Colon (tissue), 2 donors: Measurements from ENCODE around the gene GRIN1.

Source experiments
- FAIRE-seq: peaks from 2 replicates; lab custom pipeline; 2012; peaks lifted over from hg19 to GRCh38; lab: Jason Lieb, UNC
- donor health status: control.
- donor health status: control.

GRIN1 gene

DNA sequence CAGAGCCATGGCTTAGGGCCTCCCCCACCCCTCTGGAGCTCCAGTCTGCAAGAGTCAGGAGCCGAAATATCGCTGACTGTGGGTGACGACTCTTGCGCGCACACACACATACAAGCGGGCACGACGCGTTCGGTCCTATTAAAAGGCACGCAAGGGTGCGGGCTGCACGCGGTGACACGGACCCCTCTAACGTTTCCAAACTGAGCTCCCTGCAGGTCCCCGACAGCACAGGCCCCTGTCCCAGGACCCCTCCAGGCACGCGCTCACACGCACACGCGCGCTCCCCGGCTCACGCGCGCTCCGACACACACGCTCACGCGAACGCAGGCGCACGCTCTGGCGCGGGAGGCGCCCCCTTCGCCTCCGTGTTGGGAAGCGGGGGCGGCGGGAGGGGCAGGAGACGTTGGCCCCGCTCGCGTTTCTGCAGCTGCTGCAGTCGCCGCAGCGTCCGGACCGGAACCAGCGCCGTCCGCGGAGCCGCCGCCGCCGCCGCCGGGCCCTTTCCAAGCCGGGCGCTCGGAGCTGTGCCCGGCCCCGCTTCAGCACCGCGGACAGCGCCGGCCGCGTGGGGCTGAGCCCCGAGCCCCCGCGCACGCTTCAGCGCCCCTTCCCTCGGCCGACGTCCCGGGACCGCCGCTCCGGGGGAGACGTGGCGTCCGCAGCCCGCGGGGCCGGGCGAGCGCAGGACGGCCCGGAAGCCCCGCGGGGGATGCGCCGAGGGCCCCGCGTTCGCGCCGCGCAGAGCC, at the start of gene GRIN1:
Gene GRIN1 (plus strand): TSS at position 433 of the 746 bp plus-strand sequence. CDS start 333 bp downstream, outside the sequence.
- FAIRE-seq = no peak

DNA sequence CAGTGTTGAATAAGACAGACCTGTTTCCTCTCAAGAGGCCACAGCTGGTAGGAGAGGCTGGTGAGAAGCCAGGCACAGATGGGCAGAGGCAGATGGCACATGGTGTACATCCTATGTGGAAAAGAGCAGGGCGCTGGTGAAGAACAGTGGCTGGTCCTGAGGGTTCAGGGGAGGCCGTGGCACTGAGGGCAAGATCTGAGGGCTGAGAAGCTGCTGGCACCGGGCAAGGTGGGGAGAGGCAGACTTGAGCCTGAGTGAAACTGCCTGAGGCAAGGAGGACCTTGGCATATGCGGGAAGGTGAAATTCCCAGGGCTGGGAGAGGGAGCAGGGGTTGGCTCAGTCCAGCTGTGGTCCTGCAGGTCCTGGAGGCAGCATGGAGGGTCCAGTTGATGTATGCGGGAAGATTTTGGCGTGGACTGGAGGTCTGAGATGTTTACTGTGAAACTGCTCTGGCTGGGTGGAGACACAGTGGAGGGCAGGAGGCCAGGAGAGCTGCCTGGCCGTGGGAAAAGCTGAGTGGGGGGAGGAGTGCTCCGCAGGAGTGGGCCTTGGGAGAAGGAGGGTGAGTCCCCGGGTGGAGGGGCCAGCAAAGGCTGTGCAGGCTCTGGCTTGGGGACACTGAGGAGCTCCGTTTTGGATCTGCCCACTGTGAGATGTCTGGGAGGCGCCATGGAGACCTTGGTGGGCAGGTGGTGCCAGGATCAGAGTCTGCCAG, 49.6 kb upstream of the GRIN1 start:
- no peak for FAIRE-seq

DNA sequence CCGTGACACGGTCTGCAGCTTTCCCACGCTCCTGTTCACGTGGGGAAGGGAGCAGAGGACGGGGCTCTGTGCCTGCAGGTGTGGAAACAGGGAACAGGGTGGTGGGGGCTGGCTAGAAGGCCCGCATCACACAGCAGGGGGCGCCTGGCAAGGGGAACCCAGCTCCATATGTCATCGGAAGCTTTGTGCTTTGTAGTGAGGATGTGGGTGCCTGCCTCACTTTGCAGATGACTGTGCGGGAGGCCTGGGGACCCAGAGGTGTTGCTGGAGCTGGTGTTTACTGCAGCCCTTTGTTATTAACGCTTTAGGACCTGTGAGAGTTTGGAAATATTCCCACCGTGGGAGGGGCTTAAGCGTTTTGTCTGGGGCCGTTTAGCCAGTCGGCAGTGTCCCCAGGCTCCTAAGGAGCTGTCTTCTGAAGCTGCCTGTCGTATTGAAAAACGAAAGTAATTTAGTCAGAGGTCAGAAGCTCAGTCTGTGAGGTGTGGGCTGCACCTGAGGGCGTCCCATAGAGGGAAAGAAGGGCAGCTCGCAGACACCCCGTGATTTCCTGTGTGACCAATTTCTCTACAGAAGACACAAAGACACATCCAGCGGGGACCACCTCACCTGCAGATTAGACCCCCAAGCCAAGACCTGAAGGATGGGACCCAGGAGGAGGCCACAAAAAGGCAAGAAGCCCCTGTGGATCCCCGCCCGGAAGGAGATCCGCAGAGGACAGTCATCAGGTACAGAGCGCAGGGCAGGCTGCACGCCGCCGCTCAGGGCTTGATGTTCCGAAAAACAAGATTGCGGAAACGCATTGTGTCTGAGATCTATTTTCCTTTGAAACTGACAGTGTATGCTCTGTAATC, 43.1 kb upstream of the GRIN1 start:
- FAIRE-seq = no peak

DNA sequence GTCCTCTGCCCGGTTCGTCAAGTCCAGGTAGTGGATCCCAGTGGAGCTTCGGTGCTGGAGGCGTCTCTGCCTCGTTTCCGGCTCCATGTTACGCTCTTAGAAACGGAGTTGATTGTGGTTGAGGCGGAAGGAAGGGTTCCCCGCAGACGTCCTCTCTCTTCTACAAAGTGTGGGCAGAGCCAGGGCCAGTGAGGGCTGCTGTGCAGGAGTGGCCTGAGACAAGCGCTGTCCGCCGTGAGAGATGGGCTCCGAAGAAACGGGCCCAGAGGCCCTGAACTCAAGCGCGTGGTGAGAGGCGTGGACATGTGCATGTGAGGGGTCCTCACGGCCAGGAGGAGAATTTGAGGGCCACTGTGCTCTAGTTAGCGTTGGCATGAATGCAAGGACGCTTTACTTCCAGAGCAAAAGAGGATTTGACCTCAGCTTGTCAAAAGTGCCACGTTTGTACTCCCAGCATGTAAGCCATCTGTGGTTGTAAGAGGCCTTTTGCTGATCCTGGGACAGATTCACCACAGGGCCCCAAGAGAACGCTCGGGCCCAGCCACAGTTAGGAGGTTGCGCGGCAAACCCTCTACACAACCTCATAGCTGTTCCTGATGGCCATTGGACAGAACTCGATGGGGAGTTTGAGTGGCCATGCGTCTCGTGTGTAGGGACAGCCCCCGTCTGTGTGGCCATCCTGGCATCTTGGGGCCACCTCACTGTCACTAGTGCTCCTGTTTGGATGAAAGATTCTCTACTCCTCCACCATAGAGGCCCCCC, 42.0 kb upstream of the GRIN1 start:
- FAIRE-seq = no peak

DNA sequence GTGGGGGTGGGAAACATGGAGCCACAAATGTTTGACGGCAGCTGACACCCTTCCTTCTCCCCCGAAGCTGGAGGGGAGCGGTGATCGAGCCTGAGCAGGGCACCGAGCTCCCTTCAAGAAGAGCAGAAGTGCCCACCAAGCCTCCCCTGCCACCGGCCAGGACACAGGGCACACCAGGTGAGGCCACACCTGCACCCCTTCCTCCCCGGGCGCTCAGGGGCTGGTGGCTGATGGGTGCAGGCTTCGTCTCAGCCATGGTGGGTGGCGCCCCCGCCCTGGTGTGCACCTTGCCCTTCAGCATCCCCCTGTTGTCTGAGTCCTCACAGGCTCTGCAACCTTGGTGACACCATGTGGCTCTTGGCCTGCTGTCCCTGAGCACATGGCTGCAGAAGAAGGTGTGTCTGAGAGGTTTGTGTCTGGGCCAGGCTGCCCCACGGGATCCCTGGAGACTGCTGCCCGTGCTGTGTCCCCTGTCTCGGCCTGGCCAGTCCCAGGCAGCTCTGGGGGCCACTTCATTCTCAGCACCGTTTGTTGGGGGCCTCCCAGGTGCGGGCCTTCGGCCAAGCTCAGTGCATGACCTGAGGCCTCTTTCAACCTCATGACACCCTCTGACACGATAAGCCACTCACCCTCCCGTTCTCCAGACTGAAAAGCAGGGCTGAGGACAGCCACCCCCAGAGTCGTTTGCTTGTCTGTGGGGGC, 41.0 kb upstream of the GRIN1 start:
- FAIRE-seq = no peak

DNA sequence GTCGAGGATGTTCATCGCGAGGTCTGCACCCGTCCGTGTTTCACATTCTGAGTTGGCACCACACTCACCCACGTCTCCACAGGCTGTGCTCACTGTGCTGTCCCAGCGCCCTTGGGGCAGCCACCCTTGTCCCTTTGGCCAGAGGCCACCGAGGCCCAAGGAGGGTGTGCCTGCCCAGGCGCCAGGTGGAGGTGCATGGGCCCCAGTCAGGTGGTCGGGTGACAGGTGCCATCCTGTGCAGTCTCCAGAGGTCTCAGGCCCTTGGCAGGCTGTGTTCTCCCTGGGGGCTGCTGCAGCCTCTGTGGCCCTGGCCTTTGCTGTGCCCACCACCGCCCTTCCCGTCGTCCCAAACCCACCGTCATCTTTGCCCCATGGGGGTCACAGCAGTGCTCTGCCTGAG, 39.7 kb upstream of the GRIN1 start:
- no peak for FAIRE-seq

DNA sequence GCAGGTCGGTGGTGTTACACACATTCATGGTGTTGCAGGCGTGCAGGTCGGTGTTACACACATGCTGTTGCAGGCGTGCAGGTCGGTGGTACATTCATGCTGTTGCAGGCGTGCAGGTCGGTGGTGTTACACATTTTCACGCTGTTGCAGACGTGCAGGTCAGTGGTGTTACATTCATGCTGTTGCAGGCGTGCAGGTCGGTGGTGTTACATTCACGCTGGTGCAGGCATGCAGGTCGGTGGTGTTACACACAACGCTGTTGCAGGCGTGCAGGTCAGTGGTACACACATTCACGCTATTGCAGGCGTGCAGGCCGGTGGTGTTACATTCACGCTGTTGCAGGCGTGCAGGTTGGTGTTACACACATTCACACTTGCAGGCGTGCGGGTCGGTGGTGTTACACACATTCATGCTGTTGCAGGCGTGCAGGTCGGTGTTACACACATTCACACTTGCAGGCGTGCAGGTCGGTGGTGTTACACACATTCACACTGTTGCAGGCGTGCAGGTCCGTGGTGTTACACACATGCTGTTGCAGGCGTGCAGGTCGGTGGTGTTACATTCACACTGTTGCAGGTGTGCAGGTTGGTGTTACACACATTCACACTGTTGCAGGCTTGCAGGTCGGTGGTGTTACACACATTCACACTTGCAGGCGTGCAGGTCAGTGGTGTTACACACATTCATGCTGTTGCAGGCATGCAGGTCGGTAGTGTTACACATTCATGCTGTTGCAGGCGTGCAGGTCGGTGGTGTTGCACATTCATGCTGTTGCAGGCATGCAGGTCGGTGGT, 35.6 kb upstream of the GRIN1 start:
- FAIRE-seq = no peak

DNA sequence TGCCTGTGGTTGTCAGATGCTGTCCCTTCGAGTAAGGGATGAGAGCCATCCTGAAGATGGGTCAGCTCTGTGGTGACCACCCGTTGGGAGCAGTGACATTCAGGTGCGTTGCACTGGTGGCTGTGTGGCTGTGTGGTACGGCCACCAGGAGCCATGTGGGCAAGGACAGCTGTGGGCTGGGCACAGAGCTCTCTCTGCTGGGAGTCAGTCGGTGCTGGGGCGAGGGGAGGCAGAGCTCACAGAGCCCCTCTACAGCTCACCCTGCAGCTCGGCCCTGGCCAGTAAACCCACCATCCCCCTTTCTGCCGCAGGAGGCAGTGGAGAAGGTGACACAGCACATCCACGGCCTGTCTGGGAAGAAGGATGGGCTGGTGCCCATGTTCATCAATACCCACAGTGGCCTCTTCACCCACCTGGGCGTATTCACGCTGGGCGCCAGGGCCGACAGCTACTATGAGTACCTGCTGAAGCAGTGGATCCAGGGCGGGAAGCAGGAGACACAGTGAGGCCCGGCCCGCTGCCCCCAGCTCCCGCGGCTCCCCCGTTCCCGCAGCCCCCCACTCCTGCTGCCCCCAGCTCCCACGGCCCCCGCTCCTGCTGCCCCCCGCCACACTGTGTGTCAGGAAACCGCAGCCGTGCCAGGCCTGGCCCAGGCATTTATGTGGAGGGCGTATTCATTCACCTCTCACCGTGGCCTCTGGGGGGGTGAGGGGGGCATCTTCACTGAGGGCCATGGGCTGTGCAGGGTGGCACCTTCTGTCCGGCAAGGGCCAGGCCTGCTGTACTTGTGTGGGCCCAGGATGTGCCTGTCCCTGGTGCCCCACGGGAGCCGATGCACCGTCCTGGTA, 32.9 kb upstream of the GRIN1 start:
- no peak for FAIRE-seq

DNA sequence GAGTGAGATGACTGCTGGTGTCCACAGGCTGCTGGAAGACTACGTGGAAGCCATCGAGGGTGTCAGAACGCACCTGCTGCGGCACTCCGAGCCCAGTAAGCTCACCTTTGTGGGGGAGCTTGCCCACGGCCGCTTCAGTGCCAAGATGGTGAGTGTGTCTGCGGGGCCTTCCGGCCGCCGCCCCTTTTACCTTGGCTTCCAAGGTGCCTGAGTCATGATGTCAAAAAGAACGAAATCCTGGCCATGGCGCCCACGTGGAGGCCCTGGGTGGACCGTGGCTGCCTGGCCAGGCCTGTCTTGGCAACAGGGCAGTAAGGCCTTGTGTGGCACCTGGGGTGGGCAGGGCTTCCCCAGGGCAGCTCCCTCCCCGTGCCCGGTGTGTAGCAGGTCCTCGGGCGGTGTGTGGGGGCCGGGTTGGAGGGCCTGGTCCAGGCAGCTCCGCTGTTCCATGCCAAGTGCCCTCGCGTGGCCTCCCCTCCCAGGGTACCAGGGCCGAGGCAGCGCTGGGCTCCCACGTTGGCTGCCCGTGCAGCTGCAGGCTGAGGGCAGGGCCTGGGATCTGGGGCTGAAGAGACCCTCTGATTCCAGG, 32.2 kb upstream of the GRIN1 start:
- no peak for FAIRE-seq

DNA sequence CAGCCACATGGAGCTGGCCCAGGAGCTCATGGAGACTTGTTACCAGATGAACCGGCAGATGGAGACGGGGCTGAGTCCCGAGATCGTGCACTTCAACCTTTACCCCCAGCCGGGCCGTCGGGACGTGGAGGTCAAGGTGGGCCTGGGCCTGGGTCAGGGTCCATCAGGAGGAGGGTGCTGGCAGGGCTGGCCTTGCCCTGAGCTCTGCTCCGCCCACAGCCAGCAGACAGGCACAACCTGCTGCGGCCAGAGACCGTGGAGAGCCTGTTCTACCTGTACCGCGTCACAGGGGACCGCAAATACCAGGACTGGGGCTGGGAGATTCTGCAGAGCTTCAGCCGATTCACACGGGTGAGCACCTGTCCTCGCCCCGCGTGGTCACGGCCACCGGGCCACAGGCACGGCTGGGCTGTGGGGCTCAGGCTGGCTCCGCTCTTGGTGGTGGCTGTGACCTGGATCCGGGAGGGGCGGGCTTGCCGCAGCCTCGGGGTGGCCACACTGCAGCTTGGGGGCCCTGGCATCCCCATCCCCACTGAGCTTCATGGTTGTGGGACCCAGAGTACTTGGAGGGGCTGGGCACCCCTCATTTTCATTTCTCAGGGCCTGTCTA, 31.5 kb upstream of the GRIN1 start:
- no peak for FAIRE-seq

DNA sequence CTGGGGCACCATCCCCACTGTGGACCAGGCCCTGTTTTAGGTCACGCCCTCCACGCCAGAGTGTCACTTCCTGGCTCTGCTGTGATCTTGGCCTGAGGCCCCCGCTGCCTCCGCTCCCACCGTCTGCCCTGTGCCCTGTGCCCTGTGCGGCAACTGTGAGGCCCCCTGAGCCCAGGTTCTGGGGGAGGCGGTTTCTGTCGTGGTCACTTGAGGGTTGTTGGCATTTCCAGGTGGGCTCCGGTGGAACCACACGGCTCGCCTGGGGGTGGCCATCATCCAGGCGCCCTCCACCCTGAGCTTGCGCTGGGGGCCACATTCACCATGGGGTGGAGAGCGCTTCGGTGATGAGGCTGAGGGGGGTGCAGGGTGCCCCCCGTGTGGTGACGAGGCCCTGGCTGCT, 31.0 kb upstream of the GRIN1 start:
- FAIRE-seq = no peak

DNA sequence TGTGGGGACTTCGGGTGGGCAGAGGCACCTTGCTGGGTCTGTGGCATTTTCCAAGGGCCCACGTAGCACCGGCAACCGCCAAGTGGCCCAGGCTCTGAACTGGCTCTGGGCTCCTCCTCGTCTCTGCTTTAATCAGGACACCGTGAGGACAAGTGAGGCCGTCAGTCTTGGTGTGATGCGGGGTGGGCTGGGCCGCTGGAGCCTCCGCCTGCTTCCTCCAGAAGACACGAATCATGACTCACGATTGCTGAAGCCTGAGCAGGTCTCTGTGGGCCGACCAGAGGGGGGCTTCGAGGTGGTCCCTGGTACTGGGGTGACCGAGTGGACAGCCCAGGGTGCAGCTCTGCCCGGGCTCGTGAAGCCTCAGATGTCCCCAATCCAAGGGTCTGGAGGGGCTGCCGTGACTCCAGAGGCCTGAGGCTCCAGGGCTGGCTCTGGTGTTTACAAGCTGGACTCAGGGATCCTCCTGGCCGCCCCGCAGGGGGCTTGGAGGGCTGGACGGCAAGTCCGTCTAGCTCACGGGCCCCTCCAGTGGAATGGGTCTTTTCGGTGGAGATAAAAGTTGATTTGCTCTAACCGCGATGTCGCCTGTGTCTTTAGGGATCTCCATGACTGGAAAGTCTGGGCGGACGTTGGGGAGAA, 30.2 kb upstream of the GRIN1 start:
- FAIRE-seq = no peak

DNA sequence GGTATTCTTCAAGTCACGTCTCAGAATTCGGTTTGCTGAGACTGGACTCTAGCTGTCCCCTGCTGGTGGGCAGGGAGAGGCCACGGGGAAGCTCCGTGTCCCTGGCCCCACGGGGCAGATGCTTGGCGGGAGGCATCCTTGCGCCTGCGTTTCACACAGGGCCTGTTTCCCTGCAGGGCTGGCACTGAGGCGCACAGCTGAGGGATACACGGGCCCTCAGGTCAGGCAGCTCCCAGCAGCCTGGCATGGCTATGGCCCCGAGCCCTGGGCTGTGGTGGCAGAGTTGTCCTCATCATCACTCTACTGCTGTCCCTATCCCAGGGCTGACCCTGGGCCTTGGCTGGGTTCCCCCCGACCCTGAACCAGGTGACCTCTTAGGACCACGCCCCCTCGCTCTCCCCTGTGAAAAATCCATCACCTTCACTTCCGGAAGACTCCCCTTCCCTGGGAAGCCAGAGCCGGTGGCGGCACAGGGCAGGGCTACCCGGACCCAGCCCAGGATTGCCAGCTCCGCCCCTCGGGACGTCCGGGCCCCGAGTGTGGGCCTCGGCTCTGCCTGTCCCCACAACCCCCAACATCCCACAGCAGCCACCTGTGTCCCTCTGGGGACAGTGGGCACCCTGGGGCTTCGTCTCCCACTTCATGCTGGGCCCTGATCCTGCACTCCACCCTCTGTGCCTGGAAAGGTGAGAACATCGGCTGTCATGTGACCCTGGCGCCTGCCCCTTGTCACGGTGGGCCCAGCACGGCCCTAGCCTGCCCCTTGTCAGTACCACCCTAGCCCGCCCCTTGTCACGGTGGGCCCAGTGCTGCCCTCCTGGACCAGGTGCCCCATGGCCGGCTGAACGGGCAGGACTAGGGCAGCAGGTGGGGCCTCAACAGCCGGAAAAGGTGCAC, 29.5 kb upstream of the GRIN1 start:
- no peak for FAIRE-seq

DNA sequence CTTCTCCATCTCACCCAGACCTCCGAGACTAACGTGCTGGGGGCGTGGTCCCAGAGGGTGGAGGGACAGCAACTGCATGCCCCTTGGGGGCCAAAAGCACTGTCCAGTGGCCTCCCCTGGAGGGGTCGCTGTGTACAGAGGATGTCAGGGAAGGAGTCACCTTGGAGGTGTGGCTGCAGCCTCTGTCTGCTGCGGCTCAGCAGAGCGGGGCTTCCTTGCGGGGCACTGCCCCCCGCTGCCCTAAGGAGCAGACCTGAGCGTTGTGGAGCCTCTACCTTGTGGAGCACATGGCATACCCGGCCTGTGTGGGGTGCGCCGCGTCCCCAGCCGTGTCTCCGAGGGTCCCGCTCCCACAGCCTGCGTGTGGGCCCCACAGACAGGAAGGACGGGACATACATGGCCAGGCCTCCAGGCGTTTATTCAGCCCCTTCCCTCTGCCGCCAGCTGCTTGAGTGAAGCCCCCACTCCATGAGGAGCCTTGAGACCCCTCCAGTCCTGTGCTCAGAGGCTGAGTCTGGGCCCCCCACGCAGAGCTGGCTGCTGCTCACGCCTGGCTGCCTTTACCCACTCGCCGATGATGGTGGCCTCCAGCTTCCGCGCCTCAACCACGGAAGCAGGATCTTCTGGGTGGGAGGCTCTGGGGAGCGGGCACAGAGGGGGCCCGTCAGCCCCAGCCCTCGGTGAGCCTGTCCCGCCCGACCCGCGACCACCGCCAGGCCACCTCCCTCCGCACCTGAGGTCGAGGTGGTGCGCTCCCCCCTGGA, 28.6 kb upstream of the GRIN1 start:
- no peak for FAIRE-seq

DNA sequence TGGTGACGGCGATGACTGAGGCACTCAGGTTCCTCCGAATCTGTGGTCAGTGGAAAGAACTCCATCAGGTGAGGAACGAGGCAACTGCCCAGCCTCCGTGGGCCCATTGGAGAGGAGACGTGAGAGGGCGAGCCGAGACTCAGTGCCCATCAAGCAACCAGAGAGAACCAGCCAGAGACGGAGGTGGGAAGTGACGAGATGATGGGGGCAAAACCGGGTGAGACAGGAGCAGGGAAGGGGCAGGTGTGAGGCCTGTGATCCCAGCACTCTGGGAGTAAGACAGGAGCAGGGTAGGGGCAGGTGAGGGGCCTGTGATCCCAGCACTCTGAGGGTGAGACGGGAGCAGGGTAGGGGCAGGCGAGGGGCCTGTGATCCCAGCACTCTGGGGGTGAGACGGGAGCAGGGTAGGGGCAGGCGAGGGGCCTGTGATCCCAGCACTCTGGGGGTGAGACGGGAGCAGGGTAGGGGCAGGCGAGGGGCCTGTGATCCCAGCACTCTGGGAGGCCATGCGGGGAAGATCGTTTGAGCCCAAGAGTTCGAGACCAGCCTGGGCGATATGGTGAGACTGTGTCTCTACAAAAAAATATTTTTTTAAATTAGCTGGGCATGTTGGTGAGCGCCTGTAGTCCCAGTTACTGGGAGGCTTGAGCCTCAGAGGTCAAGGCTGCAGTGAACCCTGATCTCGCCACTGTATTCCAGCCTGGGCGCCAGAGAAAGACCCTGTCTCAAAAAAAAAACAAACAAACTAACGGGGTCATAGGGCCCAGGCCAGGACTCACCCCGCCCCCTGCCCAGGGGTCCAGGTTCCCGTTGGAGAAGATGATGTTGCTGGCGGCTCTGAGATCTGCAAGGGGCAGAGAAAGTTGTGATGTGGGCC, 27.8 kb upstream of the GRIN1 start:
- FAIRE-seq = no peak
